ENCODE results near the gene RAB38.

Gene RAB38

DNA sequence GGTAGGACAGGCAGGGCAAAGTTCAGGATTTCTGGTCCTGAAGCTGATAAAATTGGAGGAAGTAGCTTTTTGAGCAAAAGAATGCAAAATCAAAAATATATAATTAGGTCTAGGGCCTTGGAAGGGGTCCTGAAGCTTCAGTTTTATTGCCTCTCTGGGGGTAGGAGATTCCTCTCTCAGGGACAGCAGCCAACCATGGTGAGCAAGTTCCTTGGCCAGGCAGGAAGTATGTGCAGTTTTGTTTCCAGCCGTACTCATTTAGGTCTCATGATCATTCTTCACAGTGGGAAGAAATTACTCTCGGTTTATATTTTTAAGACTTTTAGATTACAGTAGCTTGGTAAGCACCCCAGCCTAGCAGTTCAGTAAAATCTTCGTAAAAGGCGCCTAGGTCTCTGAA is 2.9 kb upstream of the RAB38 start:
- Histone ChIP-seq H3K27ac (replicated peaks) (no peak overlapping the region), H3K4me3 (replicated peaks; ENCODE audit: insufficient read depth, low read length) (no peak overlapping the region), H3K27me3 (ENCODE audit: insufficient read depth, poor library complexity, severe bottlenecking) (peaks cover 26% of the 10 kb centered on the region)
- DNase-seq (ENCODE audit: low read depth in 1 of 2, low spot score in 1 of 2): no peak
- no peak for TF ChIP-seq POLR2AphosphoS5 (IDR thresholded peaks at IDR 0.05; ENCODE audit: low read depth)
- no peak for TF ChIP-seq GABPA (IDR thresholded peaks at IDR 0.05; ENCODE audit: low read depth)
- TF ChIP-seq, protein P1, sequence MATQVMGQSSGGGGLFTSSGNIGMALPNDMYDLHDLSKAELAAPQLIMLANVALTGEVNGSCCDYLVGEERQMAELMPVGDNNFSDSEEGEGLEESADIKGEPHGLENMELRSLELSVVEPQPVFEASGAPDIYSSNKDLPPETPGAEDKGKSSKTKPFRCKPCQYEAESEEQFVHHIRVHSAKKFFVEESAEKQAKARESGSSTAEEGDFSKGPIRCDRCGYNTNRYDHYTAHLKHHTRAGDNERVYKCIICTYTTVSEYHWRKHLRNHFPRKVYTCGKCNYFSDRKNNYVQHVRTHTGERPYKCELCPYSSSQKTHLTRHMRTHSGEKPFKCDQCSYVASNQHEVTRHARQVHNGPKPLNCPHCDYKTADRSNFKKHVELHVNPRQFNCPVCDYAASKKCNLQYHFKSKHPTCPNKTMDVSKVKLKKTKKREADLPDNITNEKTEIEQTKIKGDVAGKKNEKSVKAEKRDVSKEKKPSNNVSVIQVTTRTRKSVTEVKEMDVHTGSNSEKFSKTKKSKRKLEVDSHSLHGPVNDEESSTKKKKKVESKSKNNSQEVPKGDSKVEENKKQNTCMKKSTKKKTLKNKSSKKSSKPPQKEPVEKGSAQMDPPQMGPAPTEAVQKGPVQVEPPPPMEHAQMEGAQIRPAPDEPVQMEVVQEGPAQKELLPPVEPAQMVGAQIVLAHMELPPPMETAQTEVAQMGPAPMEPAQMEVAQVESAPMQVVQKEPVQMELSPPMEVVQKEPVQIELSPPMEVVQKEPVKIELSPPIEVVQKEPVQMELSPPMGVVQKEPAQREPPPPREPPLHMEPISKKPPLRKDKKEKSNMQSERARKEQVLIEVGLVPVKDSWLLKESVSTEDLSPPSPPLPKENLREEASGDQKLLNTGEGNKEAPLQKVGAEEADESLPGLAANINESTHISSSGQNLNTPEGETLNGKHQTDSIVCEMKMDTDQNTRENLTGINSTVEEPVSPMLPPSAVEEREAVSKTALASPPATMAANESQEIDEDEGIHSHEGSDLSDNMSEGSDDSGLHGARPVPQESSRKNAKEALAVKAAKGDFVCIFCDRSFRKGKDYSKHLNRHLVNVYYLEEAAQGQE (IDR thresholded peaks at IDR 0.05; ENCODE audit: insufficient replicate concordance, low read depth): no peak
- no peak for TF ChIP-seq SPI1 (IDR thresholded peaks at IDR 0.05; ENCODE audit: borderline replicate concordance, low read depth)
- TF ChIP-seq, protein P2, sequence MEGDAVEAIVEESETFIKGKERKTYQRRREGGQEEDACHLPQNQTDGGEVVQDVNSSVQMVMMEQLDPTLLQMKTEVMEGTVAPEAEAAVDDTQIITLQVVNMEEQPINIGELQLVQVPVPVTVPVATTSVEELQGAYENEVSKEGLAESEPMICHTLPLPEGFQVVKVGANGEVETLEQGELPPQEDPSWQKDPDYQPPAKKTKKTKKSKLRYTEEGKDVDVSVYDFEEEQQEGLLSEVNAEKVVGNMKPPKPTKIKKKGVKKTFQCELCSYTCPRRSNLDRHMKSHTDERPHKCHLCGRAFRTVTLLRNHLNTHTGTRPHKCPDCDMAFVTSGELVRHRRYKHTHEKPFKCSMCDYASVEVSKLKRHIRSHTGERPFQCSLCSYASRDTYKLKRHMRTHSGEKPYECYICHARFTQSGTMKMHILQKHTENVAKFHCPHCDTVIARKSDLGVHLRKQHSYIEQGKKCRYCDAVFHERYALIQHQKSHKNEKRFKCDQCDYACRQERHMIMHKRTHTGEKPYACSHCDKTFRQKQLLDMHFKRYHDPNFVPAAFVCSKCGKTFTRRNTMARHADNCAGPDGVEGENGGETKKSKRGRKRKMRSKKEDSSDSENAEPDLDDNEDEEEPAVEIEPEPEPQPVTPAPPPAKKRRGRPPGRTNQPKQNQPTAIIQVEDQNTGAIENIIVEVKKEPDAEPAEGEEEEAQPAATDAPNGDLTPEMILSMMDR (IDR thresholded peaks at IDR 0.05; ENCODE audit: insufficient read depth, low read length): no peak

DNA sequence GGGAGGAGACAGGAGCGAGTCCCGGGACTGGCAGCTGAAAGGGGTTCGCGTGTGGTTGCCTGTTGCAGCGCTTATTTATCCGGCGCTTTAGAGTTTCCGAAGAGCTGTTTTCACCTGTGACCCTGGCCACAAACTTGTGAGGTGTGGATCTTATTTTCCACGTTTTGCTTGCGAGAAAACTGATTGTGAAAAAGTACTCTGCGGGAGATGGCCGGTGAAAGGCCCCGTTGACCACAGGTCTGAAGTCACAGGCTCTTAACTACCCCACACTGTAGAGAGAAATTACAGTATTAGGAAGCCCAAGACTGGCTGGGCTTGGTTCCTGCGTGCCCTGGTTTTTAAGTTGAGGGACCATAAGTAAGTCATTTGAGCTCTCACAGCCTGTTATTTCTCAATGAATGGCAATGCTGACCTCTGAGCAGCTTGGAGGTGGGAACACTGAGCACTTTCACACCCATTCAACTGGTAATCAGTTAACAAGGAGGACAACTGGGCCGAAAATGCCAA is 379 bp upstream of the RAB38 start:
- Histone ChIP-seq H3K27me3 (ENCODE audit: insufficient read depth, poor library complexity, severe bottlenecking) (peaks cover 26% of the 10 kb centered on the region), H3K27ac (replicated peaks) (no peak overlapping the region), H3K4me3 (replicated peaks; ENCODE audit: insufficient read depth, low read length) (no peak overlapping the region)
- TF ChIP-seq, protein P2 (IDR thresholded peaks at IDR 0.05; ENCODE audit: insufficient read depth, low read length): no peak
- no peak for DNase-seq (ENCODE audit: low read depth in 1 of 2, low spot score in 1 of 2)

DNA sequence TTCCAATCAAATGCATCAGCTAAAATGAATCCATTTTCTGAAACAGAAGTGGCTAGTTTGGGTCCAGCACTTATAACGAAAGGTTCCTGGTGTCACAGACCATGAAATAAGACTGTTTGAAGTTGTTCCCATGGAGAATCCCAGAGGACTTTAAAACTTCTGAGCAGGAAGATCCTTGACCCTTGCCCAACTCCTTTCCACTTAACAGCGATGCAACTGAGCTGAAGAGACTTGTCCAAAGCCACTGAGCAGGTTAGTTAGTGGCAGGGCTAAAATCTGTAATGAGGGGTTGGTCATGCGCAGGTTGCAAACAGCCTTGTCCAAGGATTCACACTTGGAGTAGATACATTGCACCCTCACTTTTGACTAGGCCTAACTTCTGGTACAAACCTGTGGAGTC is 1.3 kb downstream of the RAB38 start:
- peaks cover 23% of the 10 kb centered on the region for H3K27me3 ChIP-seq (ENCODE audit: insufficient read depth, poor library complexity, severe bottlenecking)
- DNase-seq (ENCODE audit: low read depth in 1 of 2, low spot score in 1 of 2): no peak
- H3K27ac ChIP-seq (replicated peaks): no peak overlapping the region
- TF ChIP-seq, protein P2 (IDR thresholded peaks at IDR 0.05; ENCODE audit: insufficient read depth, low read length): no peak
- TF ChIP-seq GABPA (IDR thresholded peaks at IDR 0.05; ENCODE audit: low read depth) (no peak), POLR2AphosphoS5 (IDR thresholded peaks at IDR 0.05; ENCODE audit: low read depth) (no peak), SPI1 (IDR thresholded peaks at IDR 0.05; ENCODE audit: borderline replicate concordance, low read depth) (no peak)
- TF ChIP-seq, protein P1 (IDR thresholded peaks at IDR 0.05; ENCODE audit: insufficient replicate concordance, low read depth): no peak
- H3K4me3 ChIP-seq (replicated peaks; ENCODE audit: insufficient read depth, low read length): no peak overlapping the region

DNA sequence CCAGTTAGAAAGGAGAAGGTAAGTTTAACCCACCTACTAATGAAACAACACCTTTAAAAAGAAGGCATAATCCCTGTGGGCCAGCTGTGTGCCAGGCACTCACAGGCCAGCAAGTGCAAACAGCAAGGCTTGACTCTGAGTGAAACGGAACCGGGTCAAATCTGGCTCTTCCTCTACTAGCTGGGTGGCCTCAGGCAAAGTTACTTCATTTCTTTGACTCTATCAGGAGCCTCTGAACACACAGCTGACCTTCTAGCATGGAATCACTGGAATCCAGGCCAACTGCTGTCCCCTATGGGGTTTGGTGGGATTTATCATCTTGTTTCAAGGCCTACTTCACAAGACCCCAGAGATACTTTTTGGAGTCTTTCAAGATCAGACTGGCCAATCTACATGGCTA is 3.3 kb downstream of the RAB38 start:
- H3K27ac ChIP-seq (replicated peaks): no peak overlapping the region
- H3K27me3 ChIP-seq (ENCODE audit: insufficient read depth, poor library complexity, severe bottlenecking): peaks cover 18% of the 10 kb centered on the region
- TF ChIP-seq POLR2AphosphoS5 (IDR thresholded peaks at IDR 0.05; ENCODE audit: low read depth) (no peak), GABPA (IDR thresholded peaks at IDR 0.05; ENCODE audit: low read depth) (no peak), SPI1 (IDR thresholded peaks at IDR 0.05; ENCODE audit: borderline replicate concordance, low read depth) (no peak)
- TF ChIP-seq, protein P2 (IDR thresholded peaks at IDR 0.05; ENCODE audit: insufficient read depth, low read length): no peak
- TF ChIP-seq, protein P1 (IDR thresholded peaks at IDR 0.05; ENCODE audit: insufficient replicate concordance, low read depth): no peak
- DNase-seq (ENCODE audit: low read depth in 1 of 2, low spot score in 1 of 2): no peak
- no peak overlapping the region for H3K4me3 ChIP-seq (replicated peaks; ENCODE audit: insufficient read depth, low read length)
